Dedifferentiated amniotic fluid mesenchymal stem cell (primary cell): ENCODE measurements around the gene NPIPB6.

ENCODE experiments used
- DNase-seq: peaks from one replicate; pipeline ENCODE4 v3.0.0-alpha.2; 2016; ENCODE audit errors: extremely low spot score

The NPIPB6 gene

DNA sequence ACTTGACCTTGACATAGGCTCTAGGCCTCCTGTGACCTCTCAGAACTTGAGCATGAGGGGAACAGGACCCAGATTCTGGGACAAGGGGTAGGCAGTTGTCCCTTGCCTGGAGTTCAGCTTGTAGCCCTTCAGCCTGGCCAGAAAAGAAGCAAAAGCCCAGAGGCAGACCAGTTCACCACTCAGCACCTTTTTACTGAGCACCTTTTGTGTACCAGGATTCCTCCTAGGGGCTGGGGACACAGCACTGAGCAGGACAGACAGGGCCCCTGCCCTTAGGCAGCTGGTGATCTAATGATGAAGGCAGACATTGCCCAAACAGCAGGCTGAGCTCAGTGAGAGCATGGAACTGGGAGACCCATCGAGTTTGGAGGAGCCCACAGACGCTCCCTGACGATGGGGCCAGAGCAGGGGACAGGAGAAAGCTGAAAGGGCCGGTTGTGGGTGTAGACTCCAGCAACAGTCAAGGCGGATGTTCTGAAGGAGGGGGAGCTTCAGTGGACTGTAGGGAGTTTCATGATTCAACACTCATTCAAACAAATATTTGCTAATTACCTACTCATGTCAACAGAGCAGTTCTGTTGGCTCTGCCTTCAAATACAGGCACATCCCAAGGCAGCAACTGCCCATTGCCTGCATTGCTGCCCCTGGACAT, 38.9 kb downstream of the NPIPB6 start:
- DNase-seq: no peak

DNA sequence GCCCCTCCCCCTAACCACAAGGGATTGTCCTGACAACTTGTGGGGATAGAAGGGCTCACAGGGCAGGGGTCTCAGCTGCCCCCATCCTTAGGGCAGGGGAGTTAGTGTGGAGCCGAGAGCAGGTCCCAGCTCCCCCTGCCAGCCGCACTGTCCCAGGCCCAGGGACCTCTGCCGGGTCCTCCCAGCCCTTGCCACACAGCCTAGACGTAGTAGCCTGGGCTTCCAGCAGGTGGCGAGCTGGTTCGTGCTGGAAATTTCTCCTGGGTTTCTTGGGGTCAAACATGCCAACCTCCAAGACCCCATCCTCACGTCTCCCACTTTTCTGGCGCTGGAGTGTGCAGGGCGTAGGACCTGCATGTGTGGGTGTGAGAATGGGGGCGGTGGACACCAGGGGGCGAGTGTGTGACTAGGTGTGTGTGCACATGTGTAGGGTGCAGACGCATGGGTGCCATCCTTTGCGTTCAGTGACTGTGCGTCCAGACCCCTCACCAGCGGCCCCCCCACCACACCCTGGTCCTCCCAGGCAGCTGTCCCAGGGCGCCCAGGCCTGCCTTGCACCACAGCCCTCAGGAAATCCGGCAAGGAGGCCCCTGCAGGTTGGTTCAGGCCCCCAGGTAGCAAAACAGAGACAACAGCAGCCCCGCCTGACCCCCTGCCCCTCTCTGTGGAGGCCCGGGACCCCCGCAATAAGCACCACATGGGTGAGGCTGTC, 41.5 kb downstream of the NPIPB6 start:
- no peak for DNase-seq

DNA sequence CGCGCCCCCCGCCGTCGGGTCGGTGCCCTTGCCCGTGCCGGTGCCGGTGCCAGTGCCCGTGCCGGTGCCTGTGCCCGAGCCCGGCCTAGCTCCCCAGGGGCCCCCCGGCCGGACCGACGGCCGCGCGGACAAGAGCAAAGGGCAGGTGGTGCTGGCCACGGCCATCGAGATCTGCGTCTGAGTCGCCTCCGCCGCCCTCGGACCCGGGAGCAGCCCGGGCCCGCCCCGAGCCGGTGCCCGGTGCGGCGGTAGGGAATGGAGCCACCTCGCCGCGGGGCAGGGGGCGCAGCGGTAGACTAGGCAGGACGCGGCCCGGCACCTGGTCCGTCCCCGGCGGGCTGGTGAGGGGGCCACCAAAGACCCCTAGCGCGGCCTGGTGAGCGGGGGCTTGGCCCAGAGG, 42.6 kb downstream of the NPIPB6 start:
- DNase-seq: no peak

DNA sequence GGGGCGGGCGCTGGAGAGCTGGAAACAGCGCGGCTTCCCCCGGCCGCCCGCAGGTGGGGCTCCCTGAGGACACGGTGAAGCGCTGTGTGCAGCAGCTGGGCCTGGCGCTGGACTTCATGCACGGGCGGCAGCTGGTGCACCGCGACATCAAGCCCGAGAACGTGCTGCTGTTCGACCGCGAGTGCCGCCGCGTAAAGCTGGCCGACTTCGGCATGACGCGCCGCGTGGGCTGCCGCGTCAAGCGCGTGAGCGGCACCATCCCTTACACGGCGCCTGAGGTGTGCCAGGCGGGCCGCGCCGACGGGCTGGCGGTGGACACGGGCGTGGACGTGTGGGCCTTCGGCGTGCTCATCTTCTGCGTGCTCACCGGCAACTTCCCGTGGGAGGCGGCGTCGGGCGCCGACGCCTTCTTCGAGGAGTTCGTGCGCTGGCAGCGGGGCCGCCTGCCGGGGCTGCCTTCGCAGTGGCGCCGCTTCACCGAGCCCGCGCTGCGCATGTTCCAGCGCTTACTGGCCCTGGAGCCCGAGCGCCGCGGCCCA, 43.2 kb downstream of the NPIPB6 start:
- no peak for DNase-seq

DNA sequence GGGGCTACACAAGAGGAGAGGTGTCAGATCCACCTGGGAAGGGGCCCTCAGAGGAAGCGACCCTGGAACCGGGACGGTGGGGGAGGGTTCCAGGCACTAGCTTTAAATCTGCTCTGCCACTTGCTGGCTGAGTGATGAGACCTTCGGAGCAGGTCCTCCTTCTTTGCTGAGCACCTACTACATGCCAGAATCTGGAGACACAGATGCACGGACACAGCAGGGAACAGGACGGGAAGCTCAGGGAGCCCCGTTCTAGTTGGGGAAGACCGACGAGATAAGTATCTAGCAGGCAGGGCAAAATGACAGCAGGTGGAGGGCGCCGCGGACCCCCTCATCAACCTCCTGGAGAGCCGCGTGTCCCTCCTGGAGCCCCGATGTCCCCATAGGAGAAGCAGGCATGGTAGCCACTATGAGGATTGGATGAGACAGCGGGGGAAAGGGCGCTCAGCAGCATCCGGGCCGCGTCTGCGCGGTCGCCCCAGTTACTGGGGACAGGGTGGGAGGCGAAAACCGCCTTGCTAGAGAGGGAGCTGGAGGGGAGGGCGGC, 43.8 kb downstream of the NPIPB6 start:
- DNase-seq: no peak

DNA sequence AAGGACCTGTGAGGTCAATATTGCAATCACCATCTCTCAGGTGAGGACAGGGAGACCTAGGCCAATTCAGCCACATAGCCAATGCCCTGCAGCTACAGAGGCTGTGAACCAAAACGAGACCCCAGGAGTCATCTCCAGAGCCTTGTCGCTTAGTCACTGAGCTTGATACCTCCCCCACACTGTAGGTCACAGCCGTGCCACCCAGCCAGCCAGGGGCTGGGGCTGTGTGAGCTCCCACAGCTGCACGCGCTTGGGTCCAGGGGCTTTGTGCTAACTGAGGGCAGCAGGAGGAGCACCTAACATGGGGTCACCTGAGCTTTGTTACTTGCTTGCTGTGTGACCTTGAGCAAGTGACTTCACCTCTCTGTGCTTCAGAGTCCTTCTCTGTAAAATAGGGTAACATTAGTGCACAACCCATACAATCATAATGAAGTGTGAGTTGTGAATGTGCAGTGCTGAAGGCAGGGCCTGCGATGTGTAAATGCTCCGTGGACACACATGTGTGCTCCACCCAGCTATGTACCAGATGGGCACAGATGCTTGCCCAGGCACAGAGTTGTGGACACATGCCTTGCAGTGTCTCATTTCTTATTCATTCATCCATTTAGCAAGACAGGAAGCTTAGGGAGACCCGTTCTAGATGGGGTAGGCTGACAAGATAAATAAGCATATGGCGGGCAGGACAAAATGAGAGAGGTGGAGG, 45.1 kb downstream of the NPIPB6 start:
- DNase-seq: no peak

DNA sequence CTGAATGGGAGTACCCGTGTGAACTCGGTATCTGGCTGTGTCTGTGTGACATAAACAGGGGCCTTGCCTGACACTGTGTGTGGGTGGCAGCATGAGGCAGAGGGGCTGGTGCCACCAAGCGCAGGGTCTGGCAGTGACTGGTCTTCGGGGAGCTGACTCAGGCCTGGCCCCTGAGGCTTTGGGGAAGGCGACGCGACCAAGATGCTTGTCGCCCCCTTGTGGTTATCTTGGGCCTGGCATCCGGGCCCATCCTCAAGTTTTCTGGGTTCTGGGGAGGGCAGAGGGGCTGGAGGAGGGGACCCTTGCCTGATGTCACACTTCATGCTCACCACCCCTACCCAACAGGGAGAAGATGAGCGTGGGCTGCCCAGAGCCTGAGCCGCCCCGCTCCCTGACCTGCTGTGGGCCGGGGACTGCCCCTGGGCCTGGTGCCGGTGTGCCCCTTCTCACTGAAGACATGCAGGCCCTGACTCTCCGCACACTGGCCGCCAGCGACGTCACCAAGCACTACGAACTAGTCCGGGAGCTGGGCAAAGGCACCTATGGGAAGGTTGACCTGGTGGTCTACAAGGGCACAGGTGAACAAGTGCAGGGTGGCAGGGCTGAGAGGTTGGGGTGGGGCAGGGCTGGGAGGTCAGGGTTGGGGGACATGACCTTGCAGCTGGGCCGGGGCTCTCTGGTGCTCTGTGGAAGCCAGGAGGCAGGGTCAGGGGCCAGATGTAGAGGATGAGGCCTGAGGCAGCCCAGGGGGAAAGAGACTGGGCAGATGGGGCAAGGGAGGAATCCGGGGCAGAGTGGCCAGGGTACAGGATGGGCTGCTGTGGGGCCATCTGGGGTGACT, 46.0 kb downstream of the NPIPB6 start:
- peak; percentile 36 for DNase-seq

DNA sequence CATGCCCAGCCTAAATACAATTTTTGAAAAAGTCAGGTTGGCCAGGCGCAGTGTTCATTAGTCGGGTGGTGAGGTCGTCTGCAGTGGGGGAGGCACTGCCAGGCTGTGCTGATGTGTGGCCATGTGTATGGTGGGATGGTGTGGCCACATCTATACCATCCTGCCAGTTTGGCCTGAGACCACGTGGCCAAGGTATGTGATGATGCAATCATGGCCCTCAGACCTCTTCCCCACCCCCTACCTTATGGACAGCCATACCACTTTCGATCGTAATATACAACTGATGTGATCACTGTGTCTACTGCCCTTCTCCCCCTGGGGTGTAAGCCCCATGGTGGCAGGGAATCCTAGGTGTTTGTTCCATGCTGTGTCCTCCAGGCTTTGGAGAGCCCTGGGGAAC, 47.3 kb downstream of the NPIPB6 start:
- no peak for DNase-seq

DNA sequence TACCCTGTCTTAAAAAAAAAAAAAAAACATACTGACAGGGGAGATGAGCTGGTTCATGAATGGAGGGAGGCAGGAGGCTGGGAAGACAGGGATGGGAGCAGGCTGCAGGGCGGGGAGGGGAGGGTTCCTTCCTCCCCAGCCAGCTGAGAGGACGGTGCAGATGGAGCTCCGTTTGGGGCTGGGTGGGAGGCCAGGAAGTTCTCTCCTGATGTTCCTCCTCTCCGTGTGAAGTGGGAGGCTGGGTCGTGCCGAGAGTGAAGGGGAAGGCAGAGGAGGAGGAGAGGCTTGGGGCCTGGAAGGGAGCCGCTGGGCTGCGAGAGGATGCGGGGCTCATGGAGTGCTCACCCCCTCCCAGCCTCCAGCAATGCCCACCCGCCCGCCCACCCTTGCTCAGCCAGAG, 49.7 kb downstream of the NPIPB6 start:
- DNase-seq: no peak

DNA sequence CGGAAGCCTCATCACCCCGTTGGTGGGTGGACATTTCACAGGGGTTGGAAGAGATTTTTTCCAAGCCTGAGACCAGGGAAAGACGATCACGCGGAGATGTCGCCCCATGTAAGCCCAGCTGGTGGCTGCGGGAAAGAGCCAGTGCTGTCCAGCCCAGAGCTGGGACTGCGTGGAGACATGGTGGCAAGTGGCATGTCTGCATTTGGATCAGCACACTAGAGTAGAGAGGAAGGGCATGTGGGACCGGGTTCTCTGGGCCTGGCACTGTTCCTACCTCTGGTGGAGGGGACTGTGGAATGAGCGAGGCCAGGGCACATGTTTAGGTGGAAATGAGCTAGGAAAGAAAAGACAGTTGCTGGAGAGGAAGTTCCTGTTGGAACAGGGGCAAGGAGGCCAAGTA, 51.0 kb downstream of the NPIPB6 start:
- no peak for DNase-seq

DNA sequence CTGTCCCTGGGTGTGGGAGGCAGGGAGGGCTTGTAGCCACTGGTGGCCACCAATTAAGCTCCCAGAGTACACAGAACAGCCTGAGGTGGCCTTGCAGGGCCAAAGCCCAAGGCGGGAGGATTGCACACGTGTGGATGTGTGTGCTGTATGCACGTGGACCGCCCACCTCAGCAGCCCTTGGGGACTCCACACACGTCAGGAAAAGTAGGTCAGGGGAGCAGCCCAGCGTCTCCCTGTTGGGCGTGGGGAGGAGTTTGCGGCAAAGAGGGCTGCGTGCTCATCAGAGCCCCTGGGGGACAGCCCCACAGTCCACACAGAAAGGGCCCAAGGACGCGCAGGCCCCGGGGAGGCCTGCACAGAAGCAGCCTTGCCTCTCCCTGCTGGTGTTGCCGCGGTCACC, 51.4 kb downstream of the NPIPB6 start:
- DNase-seq: no peak

DNA sequence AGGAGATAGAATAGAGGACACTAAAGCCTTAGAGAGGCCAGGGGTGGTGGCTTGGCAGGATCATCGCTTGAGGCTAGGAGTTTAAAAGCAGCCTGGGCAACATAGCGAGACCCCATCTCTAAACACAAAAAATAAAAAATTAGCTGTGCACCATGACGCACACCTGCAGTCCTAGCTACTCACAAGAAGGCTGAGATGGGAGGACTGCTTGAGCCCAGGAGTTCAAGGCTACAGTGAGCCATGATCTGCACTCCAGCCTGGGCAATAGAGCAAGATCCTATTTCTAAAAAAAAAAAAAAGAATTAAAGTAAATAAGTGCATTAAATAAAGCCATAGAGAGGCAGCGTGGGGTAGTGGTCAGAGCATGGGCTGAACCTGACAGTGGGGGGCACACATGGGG, 51.9 kb downstream of the NPIPB6 start:
- no peak for DNase-seq

DNA sequence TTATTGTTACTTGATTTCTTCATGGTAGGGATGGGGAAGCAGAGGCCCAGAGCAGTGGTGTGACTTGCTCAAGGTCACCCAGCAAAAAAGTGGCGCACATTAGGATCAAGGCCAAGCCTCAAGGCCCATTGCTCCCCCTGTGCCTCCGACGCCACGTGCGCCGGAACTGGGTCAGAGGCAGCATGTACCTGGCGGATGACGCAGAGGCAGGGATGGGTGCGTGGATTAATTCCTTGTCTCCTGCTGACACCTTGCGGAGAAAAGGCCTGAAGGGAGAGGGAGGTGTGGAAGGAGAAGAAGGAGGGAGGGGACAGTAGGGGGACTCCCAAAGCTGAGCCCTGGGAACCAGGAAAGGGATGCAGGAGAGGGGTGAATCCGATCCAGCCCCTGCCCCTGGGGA, 52.5 kb downstream of the NPIPB6 start:
- no peak for DNase-seq

DNA sequence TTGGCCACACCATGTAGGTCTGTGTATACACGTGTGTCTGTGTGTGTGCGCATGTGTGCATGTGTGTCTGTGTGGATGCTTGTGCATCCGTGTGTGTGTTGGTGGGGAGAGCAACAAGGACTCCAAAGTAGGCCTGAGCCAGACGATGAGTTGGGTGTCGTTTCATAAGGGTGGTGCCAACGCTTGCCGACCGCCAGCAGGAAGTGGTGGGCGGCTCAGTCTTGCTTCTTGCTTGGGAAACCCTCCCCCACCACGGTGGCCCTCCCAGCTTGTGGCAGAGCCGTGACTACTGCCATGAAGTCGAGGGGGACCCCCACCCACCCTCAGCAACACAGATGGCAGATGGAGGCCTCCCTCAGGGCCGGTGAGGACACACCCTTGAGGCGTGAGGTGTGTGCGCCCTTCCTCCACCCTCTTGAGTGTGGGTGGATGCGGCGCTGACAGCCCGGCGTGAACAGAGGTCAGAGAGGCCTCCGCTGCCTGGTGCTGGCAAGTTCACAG, 53.4 kb downstream of the NPIPB6 start:
- DNase-seq: no peak

DNA sequence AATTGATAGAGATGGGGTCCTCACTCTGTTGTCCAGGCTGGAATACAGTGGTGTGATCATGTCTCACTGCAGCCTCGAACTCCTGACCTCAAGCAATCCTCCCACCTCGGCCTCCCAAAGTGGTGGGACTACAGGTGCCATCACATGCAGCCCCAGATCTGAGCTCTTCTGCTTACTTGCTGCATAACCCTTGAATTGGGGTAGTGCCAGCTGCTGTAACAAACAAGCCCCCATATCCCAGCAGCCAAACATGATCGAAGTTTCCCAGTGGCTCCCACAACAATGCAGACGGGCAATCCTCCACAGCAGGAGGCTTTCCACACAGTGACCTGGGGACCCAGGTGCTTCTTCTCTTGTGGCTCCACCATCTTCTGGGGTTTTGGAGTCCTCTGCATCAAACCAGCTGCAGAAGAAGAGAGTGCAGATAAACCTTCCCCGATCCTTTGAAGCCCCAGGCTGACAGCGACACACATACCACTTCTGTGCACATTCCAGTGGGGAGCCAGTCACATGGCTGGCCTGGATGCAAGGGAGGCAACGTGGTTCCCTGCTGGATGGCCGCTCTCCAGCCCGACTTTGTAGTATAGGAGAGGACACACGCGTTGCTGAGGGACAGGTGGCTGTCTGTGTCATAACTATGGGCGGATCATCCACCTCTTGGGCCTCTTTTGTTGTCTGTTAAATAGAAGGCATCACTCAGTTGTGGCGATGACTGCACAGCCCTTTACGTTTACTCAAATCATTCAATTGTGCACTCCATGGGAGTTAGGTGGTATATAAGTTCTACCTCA, 54.3 kb downstream of the NPIPB6 start:
- DNase-seq: no peak

DNA sequence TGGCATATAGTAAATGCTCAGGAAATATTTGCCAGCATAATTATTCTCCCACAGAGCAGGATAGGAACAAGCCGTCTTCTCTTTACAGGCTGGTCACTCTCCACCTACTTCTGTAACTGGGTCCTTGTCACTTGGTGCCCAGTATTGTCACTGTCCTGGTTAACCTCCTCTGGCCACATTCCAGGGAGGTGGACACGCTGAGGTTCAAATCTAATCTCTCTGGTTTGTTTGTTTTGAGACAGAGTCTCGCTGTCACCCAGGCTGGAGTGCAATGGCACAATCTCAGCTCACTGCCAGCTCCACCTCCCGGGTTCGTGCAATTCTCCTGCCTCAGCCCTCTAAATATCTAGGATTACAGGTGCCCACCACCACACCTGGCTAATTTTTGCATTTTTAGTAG, 55.4 kb downstream of the NPIPB6 start:
- DNase-seq: no peak

DNA sequence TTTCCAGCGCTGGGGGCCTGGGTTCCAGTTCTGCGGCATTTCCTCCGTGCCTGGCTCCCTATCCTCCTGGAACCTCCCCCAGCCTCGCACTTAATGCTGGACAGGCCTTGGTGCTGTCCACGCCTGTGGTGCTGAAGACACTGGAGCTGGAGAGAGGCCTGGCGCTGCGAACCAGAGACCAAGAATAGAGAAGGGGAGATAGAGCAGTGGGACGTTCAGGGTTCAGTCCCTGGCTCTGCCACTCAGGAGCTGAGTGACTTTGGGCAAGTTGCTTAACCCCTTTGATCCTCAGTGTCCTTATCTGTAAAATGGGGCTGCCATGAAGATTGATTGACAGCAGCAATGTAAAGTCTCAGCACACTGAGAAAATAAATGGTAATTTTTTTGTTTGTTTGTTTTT, 59.1 kb downstream of the NPIPB6 start:
- DNase-seq: no peak

DNA sequence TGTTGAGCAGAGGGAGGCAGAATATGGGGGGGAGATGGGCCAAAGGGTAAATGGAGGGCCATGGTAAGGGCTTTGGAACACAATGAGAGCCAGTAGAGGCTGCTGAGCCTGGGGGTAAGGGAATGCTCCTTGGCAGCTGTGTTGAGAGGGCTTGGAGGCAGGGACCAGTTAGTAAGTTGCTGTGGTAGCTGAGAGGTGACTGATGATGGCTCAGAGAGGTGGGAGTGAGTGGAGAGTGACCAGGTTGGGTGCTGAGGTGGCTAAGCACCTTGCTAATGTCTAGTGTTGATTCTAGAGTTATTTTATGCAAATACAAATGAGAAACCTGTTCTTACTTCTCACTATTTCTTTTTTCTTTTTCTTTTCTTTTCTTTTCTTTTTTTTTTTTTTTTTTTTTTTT, 60.2 kb downstream of the NPIPB6 start:
- DNase-seq: no peak

DNA sequence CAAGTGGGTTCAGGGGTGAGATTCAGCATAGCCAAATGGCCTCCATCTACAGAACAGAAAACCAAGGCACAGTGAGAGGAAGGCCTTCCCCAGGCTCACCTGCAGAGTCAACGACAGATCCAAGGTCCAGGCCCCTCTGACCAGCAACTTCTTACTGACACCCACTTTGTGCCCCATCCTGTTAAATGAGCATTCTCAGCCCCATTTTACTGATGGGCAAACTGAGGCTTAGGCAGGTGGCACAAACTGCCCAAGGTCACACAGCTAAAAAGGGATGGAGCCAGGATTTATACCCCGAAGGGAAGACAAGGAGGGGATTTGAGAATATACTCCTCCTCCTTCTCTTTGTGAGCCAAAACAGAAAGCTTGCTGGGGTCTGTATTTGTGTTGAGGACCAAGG, 61.7 kb downstream of the NPIPB6 start:
- no peak for DNase-seq

DNA sequence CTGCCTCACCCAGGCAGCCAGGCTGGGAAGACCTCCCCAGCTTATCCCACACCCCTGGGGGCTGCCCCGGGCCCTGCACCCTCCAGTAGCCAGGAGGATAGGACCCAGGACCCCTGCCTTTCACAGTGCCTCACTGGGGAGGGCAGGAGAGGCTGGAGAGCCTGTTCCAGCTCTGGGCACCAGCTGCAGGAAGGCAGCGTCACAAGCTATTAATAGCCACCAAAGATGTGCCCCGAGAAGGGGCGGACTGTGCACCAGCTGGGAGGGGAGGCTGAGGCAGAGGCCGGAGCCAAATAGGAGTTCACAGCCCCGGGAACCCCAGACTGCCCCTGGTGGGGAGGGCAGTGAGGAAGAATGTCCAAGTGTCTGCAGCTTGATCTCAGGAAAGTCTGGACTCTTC, 62.2 kb downstream of the NPIPB6 start:
- no peak for DNase-seq

DNA sequence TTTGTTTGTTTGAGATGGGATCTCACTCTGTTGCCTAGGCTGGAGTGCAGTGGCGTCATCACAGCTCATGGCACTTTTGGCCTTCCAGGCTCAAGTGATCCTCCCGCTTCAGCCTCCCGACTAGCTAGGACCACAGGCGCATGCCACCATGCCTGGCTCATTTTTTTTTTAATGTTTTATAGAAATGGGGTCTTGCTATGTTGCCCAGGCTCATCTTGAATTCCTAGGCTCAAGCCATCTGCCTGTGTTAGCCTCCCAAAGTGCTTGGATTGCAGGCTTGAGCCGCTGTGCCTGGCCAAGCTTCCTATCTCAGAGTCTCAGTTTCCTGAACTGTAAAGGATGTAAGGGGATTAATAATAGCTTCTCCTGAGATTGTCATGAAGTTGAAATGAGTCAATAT, 63.0 kb downstream of the NPIPB6 start:
- DNase-seq: no peak
